HepG2 (cell line): ENCODE results near the gene TMEM165. TPM values are rescaled to one million over a fixed set of nuclear protein-coding genes. Genes with fewer than 3 reads are reported as not detected.

Source experiments
- AKAP8 ChIP-seq: sonication (generic); formaldehyde crosslinking; IDR thresholded peaks from 2 replicates; pipeline ENCODE4 v1.5.1; 2020; ENCODE audit warnings: mild to moderate bottlenecking, missing genetic modification reagents
- EED ChIP-seq: sonication (generic); formaldehyde crosslinking; IDR thresholded peaks from 2 replicates; pipeline ENCODE4 v1.5.0; 2020; ENCODE audit warnings: mild to moderate bottlenecking, missing genetic modification reagents
- FOSL2 ChIP-seq: sonication (generic); formaldehyde crosslinking; IDR thresholded peaks from 2 replicates; pipeline ENCODE4 v1.4.0; 2020; ENCODE audit warnings: missing genetic modification reagents
- FOXC1 ChIP-seq: sonication (generic); formaldehyde crosslinking; IDR thresholded peaks from 2 replicates; pipeline ENCODE4 v1.8.0; 2022; ENCODE audit warnings: mild to moderate bottlenecking, missing genetic modification reagents, borderline replicate concordance
- GLI4 ChIP-seq: sonication (generic); formaldehyde crosslinking; IDR thresholded peaks from 2 replicates; pipeline ENCODE4 v1.5.1; 2020; ENCODE audit warnings: missing genetic modification reagents, mild to moderate bottlenecking, moderate library complexity, borderline replicate concordance
- HDAC2 ChIP-seq: sonication (generic); formaldehyde crosslinking; IDR thresholded peaks from 2 replicates; pipeline ENCODE4 v1.4.0; 2020; ENCODE audit warnings: missing genetic modification reagents
- HOXA3 ChIP-seq: sonication (generic); formaldehyde crosslinking; IDR thresholded peaks from 2 replicates; pipeline ENCODE4 v1.5.0; 2020; ENCODE audit warnings: missing genetic modification reagents
- MNT ChIP-seq: fragments of 450-650 bp; IDR thresholded peaks from 2 replicates; pipeline ENCODE4 v1.6.1; 2016
- MXD4 ChIP-seq: IDR thresholded peaks from 2 replicates; pipeline ENCODE4 v1.6.1; 2016; ENCODE audit warnings: mild to moderate bottlenecking, missing biosample characterization, missing genetic modification reagents
- NFE2L2 ChIP-seq: fragments of 150-350 bp; IDR thresholded peaks from 2 replicates; pipeline ENCODE4 v1.6.1; 2014; ENCODE audit warnings: low read length
- SIN3B ChIP-seq: fragments of 150-350 bp; IDR thresholded peaks from 2 replicates; pipeline ENCODE4 v1.6.1; 2014; ENCODE audit warnings: low read length
- XBP1 ChIP-seq: sonication (generic); formaldehyde crosslinking; IDR thresholded peaks from 2 replicates; pipeline ENCODE4 v1.5.0; 2020; ENCODE audit warnings: missing genetic modification reagents
- YY1 ChIP-seq: IDR thresholded peaks from 2 replicates; pipeline ENCODE4 v1.6.1; 2011; ENCODE audit warnings: low read length, low read depth, moderate library complexity, mild to moderate bottlenecking; ENCODE audit not compliant: insufficient read depth, insufficient replicate concordance
- ZNF160 ChIP-seq: sonication (generic); formaldehyde crosslinking; IDR thresholded peaks from 2 replicates; pipeline ENCODE4 v1.8.0; 2022; ENCODE audit warnings: mild to moderate bottlenecking, inconsistent platforms, missing genetic modification reagents
- ZNF20 ChIP-seq: sonication (generic); formaldehyde crosslinking; IDR thresholded peaks from 2 replicates; pipeline ENCODE4 v1.4.0; 2020; ENCODE audit warnings: mild to moderate bottlenecking, moderate library complexity, missing genetic modification reagents
- ZNF564 ChIP-seq: sonication (generic); formaldehyde crosslinking; IDR thresholded peaks from 2 replicates; pipeline ENCODE4 v1.8.1; 2023; ENCODE audit warnings: mild to moderate bottlenecking, missing genetic modification reagents
- ZNF777 ChIP-seq: sonication (generic); formaldehyde crosslinking; IDR thresholded peaks from 2 replicates; pipeline ENCODE4 v1.4.0; 2020; ENCODE audit warnings: missing genetic modification reagents
- ZNF841 ChIP-seq: sonication (generic); formaldehyde crosslinking; IDR thresholded peaks from 2 replicates; pipeline ENCODE4 v1.8.1; 2023; ENCODE audit warnings: missing genetic modification reagents, borderline replicate concordance
- polyA plus RNA-seq, 8 experiments: library from polyadenylated mRNA; depleted of rRNA in 3 of 8; stranded (reverse) in 7 of 8; unstranded in 1 of 8; fragments of >200 nt; fragmentation: Illumina TruSeq in 4 of 8; extraction: Trizol in 4 of 8; gene quantifications; 2 replicates each; pipeline versions ENCODE4 v1.2.1 to v1.2.3, GENCODE V29; 2011 to 2016; ENCODE audit warnings: low read depth in 4 of 8, missing spikeins in 1 of 8, mixed read lengths in 1 of 8; ENCODE audit not compliant: insufficient read depth in 1 of 8
- total RNA-seq, 5 experiments: library from RNA; depleted of rRNA; stranded (reverse); fragments of >200 nt; fragmentation: Illumina TruSeq; extraction: Trizol; gene quantifications; 2 replicates each; pipeline ENCODE4 v1.2.3, GENCODE V29; 2016; ENCODE audit warnings: low read depth in 1 of 5
- TF ChIP-seq, protein P1 (sequence below): IDR thresholded peaks from 2 replicates; pipeline ENCODE4 v1.4.0; 2020; ENCODE audit warnings: mild to moderate bottlenecking, missing genetic modification reagents
- TF ChIP-seq, protein P2 (sequence below): sonication (generic); formaldehyde crosslinking; IDR thresholded peaks from 2 replicates; pipeline ENCODE4 v1.5.1; 2020; ENCODE audit warnings: missing genetic modification reagents, mild to moderate bottlenecking, borderline replicate concordance
- TF ChIP-seq, protein P3 (sequence below): sonication (generic); formaldehyde crosslinking; IDR thresholded peaks from 2 replicates; pipeline ENCODE4 v1.5.1; 2020; ENCODE audit warnings: mild to moderate bottlenecking, missing genetic modification reagents, moderate library complexity

TMEM165 gene
- total and polyA plus RNA-seq, 2 of the 13 experiments (the other 11 are each of a cell fraction or from before 2014, with no cell fraction given), result 54.6 to 103 TPM

- TF ChIP-seq ZNF564 (CRISPR knock-in tag), result no peak
- TF ChIP-seq ZNF160, result no peak
- peak; percentile 32; the same call in 1 of the 2 replicates for TF ChIP-seq HDAC2 (CRISPR knock-in tag)
- peak; percentile 93 for TF ChIP-seq HOXA3 (CRISPR knock-in tag)
- TF ChIP-seq EED (CRISPR knock-in tag), result peak; percentile 49; the same call in 1 of the 2 replicates
- no peak for TF ChIP-seq XBP1 (CRISPR knock-in tag)
- TF ChIP-seq NFE2L2, result no peak
- 0 out of 2 replicates have a peak, but pooled peaks have one; percentile 78 for TF ChIP-seq FOXC1 (CRISPR knock-in tag)
- peak; percentile 39; the same call in 1 of the 2 replicates for TF ChIP-seq ZNF777 (CRISPR knock-in tag)
- TF ChIP-seq, protein P1, sequence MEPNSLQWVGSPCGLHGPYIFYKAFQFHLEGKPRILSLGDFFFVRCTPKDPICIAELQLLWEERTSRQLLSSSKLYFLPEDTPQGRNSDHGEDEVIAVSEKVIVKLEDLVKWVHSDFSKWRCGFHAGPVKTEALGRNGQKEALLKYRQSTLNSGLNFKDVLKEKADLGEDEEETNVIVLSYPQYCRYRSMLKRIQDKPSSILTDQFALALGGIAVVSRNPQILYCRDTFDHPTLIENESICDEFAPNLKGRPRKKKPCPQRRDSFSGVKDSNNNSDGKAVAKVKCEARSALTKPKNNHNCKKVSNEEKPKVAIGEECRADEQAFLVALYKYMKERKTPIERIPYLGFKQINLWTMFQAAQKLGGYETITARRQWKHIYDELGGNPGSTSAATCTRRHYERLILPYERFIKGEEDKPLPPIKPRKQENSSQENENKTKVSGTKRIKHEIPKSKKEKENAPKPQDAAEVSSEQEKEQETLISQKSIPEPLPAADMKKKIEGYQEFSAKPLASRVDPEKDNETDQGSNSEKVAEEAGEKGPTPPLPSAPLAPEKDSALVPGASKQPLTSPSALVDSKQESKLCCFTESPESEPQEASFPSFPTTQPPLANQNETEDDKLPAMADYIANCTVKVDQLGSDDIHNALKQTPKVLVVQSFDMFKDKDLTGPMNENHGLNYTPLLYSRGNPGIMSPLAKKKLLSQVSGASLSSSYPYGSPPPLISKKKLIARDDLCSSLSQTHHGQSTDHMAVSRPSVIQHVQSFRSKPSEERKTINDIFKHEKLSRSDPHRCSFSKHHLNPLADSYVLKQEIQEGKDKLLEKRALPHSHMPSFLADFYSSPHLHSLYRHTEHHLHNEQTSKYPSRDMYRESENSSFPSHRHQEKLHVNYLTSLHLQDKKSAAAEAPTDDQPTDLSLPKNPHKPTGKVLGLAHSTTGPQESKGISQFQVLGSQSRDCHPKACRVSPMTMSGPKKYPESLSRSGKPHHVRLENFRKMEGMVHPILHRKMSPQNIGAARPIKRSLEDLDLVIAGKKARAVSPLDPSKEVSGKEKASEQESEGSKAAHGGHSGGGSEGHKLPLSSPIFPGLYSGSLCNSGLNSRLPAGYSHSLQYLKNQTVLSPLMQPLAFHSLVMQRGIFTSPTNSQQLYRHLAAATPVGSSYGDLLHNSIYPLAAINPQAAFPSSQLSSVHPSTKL (CRISPR knock-in tag), result peak; percentile 57; the same call in 1 of the 2 replicates
- TF ChIP-seq MNT, result 0 out of 2 replicates have a peak, but pooled peaks have one; percentile 4
- no peak; the same call in 1 of the 2 replicates for TF ChIP-seq FOSL2 (CRISPR knock-in tag)
- TF ChIP-seq AKAP8 (CRISPR knock-in tag), result no peak
- TF ChIP-seq ZNF841 (CRISPR knock-in tag), result no peak; the same call in 1 of the 2 replicates
- peak; percentile 92 for TF ChIP-seq MXD4
- TF ChIP-seq ZNF20 (CRISPR knock-in tag), result peak; percentile 58; the same call in 1 of the 2 replicates
- TF ChIP-seq, protein P2, sequence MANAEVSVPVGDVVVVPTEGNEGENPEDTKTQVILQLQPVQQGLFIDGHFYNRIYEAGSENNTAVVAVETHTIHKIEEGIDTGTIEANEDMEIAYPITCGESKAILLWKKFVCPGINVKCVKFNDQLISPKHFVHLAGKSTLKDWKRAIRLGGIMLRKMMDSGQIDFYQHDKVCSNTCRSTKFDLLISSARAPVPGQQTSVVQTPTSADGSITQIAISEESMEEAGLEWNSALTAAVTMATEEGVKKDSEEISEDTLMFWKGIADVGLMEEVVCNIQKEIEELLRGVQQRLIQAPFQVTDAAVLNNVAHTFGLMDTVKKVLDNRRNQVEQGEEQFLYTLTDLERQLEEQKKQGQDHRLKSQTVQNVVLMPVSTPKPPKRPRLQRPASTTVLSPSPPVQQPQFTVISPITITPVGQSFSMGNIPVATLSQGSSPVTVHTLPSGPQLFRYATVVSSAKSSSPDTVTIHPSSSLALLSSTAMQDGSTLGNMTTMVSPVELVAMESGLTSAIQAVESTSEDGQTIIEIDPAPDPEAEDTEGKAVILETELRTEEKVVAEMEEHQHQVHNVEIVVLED (CRISPR knock-in tag), result peak; percentile 93
- peak; percentile 30 for TF ChIP-seq YY1
- no peak for TF ChIP-seq SIN3B
- 0 out of 2 replicates have a peak, but pooled peaks have one; percentile 27 for TF ChIP-seq GLI4
- TF ChIP-seq, protein P3, sequence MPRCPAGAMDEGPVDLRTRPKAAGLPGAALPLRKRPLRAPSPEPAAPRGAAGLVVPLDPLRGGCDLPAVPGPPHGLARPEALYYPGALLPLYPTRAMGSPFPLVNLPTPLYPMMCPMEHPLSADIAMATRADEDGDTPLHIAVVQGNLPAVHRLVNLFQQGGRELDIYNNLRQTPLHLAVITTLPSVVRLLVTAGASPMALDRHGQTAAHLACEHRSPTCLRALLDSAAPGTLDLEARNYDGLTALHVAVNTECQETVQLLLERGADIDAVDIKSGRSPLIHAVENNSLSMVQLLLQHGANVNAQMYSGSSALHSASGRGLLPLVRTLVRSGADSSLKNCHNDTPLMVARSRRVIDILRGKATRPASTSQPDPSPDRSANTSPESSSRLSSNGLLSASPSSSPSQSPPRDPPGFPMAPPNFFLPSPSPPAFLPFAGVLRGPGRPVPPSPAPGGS (CRISPR knock-in tag), result 0 out of 2 replicates have a peak, but pooled peaks have one; percentile 18
Observed at GRCh38 chr4:55395529-55396307, at the start of gene TMEM165 (continued).
